ENCODE data around the gene RMC1. TPM values are rescaled to one million over a fixed set of nuclear protein-coding genes. Genes with fewer than 3 reads are reported as not detected.
"Not testable (repeated sequence)": the region's sequence is repeated elsewhere in the genome, so short reads cannot be mapped to it uniquely, and the experiment has no call there.

The RMC1 gene
- 32.9 and 38.3 TPM in 2 replicates for total RNA-seq (2014; rRNA removed; shearing (Covaris generic))
- 18.9 and 26.9 TPM in 2 replicates for polyA plus RNA-seq (2015; cell fraction: cytosol; rRNA removed)
- 32.9 and 60.8 TPM in 2 replicates for polyA plus RNA-seq (2015; cell fraction: nucleus; rRNA removed)

DNA sequence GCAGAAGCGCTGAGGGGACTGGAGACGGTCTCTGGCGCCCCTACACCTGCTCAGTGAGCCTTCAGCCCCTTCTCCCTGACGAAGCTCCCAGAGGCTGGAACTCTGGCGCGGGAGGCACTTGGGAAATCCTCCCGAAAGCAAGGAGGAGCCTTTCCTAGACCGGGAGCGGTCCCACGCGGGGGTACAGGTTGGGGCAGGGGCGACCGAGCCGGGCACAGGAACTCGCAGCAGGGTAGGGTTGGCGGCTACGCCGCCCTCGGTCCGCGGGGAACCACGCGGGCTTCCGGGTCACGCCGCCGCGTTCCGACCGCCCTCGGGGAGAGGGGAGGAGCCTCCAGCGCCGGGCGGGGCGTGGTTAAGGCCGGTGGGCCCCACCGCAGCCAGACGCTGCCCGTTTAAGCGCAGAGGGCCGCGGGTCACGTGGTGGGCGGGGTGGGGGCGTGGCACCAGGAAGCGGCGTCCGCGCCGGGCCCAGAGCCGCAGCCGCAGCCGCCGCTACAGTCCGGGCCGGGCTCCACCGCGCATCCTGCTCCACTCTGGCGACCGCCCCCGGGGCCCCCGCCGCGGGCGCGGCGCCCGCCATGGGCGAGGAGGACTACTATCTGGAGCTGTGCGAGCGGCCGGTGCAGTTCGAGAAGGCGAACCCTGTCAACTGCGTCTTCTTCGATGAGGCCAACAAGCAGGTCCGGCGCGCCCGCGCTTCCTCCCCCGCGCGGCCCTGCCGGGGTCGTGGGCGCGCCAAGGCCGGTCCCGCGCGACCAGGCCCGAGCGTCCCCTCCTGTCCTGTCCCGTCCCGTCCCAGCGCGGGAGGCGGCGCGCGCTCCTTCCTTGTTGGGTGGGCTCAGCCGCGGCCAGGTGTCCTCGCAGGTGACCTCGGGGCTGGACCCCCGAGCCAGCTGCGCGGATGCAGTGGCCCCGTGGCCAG is at the start of gene RMC1:
Gene RMC1 (plus strand): TSS at position 474 of the 925 bp plus-strand sequence. CDS start 108 bp downstream, at position 582.
- peak; percentile 87 for DNase-seq (ENCODE audit: low read depth, low spot score)
- in situ Hi-C loops (cut with HindIII; ENCODE audit: low pct_unique_long_range_greater_than_20kb, low sequenced_read_pairs), result no loop called here

- in situ Hi-C loops (cut with HindIII; ENCODE audit: low pct_unique_long_range_greater_than_20kb, low sequenced_read_pairs), result no loop called here
- DNase-seq (ENCODE audit: low read depth, low spot score), result no peak
Observed at GRCh38 chr18:23453680-23454058, 49.6 kb upstream of the RMC1 start.

GRCh38 chr18:23456835-23457234 is 46.5 kb upstream of the RMC1 start:
- in situ Hi-C loops (cut with HindIII; ENCODE audit: low pct_unique_long_range_greater_than_20kb, low sequenced_read_pairs), result no loop called here
- no peak for DNase-seq (ENCODE audit: low read depth, low spot score)

GRCh38 chr18:23458830-23459529 is 44.3 kb upstream of the RMC1 start:
- no peak for DNase-seq (ENCODE audit: low read depth, low spot score)
- in situ Hi-C loops (cut with HindIII; ENCODE audit: low pct_unique_long_range_greater_than_20kb, low sequenced_read_pairs), result no loop called here

GRCh38 chr18:23459530-23459921 is 43.8 kb upstream of the RMC1 start:
- in situ Hi-C loops (cut with HindIII; ENCODE audit: low pct_unique_long_range_greater_than_20kb, low sequenced_read_pairs), result no loop called here
- no peak for DNase-seq (ENCODE audit: low read depth, low spot score)

DNA sequence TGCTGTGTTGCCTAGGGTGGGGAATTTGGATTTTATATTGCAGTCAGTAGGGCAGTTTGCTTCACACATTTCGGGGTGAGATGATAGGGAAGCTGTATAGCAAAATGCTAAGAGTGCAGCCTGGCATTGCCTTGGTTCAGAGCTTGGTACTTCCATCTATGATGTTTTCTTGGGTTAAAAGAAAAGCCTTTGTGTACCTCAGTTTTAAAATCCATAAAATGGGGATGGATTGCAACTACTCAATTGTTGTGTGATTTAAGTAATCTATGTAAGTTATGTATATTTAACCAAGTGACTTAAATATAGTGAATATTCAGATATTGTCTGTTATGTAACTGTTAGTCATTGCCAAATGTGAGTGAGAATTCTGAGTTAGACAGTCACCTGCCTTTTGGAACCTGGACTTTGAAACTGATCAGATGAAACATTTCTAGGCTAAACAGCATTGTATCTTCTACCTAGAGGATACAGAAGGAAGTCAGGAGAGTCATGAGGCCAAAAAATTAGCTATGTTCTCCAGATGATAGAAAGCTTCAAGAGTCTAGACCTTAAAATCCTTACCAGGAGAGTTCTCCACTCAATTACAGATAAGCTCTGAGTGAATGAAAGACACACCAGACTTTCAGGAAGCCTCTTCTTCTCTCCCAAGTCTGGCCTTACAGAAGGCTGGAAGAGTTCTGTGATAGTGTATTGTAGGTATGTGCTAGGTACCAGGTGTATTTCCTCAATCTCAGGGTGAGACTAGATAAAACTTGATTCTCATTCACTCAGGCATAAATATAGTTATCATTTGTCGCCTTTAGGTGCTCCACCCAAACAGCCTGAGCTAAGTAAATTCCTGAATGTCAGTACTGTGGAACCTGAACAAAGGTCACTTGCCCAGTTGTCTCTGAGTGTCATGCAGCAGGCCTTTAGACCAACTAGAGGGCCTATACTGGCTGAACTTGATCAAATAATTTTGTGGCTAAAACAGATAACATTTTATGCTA is 42.7 kb upstream of the RMC1 start:
- in situ Hi-C loops (cut with HindIII; ENCODE audit: low pct_unique_long_range_greater_than_20kb, low sequenced_read_pairs), result no loop called here
- DNase-seq (ENCODE audit: low read depth, low spot score), result no peak

DNA sequence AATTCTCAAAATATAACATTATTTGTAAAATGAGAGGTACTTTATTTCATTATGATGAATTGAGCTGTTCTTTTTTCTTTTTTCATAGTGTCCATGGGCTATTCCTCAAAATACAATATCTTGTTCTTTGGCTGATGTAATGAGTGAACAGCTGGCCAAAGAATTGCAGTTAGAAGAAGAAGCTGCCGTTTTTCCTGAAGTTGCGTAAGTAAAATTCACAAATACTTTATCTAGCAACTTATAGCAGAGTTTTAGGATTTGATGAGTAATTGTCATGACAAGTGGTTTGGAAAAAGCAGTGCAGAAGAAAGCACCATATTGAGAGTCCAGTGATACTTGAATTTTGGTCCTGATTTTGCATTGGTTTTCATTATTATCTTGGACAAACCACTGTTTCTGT is 40.4 kb upstream of the RMC1 start:
- no peak for DNase-seq (ENCODE audit: low read depth, low spot score)
- in situ Hi-C loops (cut with HindIII; ENCODE audit: low pct_unique_long_range_greater_than_20kb, low sequenced_read_pairs), result no loop called here

GRCh38 chr18:23468753-23469459 is 34.4 kb upstream of the RMC1 start:
- in situ Hi-C loops (cut with HindIII; ENCODE audit: low pct_unique_long_range_greater_than_20kb, low sequenced_read_pairs), result no loop called here
- DNase-seq (ENCODE audit: low read depth, low spot score), result no peak

- DNase-seq (ENCODE audit: low read depth, low spot score), result no peak
- in situ Hi-C loops (cut with HindIII; ENCODE audit: low pct_unique_long_range_greater_than_20kb, low sequenced_read_pairs), result no loop called here
Observed at GRCh38 chr18:23470620-23471387, 32.5 kb upstream of the RMC1 start.

GRCh38 chr18:23471486-23471885 is 31.8 kb upstream of the RMC1 start:
- no peak for DNase-seq (ENCODE audit: low read depth, low spot score)
- in situ Hi-C loops (cut with HindIII; ENCODE audit: low pct_unique_long_range_greater_than_20kb, low sequenced_read_pairs), result no loop called here

GRCh38 chr18:23479829-23480505 is 23.3 kb upstream of the RMC1 start:
- DNase-seq (ENCODE audit: low read depth, low spot score), result no peak
- in situ Hi-C loops (cut with HindIII; ENCODE audit: low pct_unique_long_range_greater_than_20kb, low sequenced_read_pairs), result no loop called here

- in situ Hi-C loops (cut with HindIII; ENCODE audit: low pct_unique_long_range_greater_than_20kb, low sequenced_read_pairs), result no loop called here
- no peak for DNase-seq (ENCODE audit: low read depth, low spot score)
Observed at GRCh38 chr18:23484561-23485182, 18.6 kb upstream of the RMC1 start.

GRCh38 chr18:23485386-23485785 is 17.9 kb upstream of the RMC1 start:
- in situ Hi-C loops (cut with HindIII; ENCODE audit: low pct_unique_long_range_greater_than_20kb, low sequenced_read_pairs), result no loop called here
- no peak for DNase-seq (ENCODE audit: low read depth, low spot score)

- DNase-seq (ENCODE audit: low read depth, low spot score), result no peak
- in situ Hi-C loops (cut with HindIII; ENCODE audit: low pct_unique_long_range_greater_than_20kb, low sequenced_read_pairs), result no loop called here
Observed at GRCh38 chr18:23487738-23488570, 15.4 kb upstream of the RMC1 start.

DNA sequence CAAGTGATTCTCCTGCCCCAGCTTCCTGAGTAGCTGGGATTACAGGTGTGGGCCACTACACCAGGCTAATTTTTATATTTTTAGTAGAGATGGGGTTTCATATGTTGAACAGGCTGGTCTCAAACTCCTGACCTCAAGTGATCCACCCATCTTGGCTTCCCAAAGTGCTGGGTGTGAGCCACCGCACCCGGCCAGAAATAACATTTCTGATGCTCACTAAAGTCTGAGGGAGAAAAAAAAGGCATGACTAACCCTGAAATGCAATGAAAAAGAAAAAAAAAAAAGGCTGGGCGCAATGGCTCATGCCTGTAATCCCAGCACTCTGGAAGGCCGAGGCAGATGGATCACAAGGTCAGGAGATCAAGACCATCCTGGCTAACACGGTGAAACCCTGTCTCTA is 13.7 kb upstream of the RMC1 start:
- DNase-seq (ENCODE audit: low read depth, low spot score); in situ Hi-C loops (cut with HindIII; ENCODE audit: low pct_unique_long_range_greater_than_20kb, low sequenced_read_pairs): not testable (repeated sequence)
